EL (cell line): ENCODE results near the gene USP5.
"Not testable (repeated sequence)": the region's sequence is repeated elsewhere in the genome, so short reads cannot be mapped to it uniquely, and the experiment has no call there.

Experiments used
- DNase-seq: peaks from one replicate; pipeline ENCODE4 v3.0.0-alpha.2; 2016

USP5 gene

DNA sequence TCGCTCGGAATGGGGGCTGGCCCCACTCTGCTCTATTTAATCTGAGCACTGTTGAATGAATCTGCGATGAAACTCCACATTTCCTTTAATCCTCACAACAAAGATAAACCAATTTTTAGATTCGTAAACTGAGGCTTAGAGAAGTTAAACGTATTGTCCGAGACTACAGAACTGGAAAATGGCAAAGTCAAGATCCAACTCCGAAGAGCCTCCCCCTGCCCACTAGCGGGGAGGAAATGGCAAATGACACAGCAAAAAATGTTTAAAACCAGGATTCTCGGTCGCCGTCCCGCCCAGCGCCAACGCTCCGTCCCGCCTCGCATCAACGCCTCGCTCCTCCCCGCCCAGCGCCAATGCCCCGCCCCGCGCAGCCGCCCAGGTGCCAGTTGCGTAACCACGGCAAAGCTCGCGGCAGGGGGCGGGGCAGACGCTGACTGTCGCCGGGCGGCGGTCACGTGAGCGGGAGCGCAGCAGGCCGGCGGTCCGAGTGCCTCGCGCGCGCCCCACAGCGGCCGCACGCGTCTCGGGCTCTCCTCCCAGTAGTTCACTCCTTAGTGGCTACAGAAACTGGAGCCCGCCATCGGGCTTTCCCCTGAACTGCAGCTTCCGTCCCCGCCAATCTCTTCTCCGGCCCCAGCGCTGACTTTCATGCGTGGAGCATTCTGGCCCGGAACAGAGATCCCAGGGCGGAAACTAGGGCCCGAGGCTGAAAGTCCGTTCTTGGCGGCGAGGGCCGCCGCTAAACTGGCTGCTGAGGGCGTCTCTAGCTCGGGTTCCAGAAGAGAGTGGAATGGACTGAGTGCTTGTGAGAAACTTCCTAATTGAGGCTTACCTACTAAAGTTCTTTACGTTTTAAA, 39.1 kb downstream of the USP5 start:
- DNase-seq, result peak; percentile 96

DNA sequence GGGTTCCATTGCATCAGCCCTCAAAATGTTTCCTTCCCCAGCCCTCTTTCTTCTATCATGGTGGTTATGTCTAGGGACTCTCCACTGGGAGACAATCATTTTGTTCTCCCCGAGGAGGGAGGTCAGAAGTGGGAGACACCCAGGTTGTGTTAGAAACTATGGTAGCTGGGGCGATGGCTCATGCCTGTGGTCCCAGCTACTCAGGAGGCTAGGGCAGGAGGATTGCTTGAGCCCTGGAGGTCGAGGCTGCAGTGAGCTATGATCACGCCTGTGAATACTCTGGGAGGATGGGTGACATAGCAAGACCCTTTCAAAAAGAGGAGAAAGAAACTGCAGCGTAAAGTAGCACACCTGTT, 39.7 kb downstream of the USP5 start:
- no peak for DNase-seq

DNA sequence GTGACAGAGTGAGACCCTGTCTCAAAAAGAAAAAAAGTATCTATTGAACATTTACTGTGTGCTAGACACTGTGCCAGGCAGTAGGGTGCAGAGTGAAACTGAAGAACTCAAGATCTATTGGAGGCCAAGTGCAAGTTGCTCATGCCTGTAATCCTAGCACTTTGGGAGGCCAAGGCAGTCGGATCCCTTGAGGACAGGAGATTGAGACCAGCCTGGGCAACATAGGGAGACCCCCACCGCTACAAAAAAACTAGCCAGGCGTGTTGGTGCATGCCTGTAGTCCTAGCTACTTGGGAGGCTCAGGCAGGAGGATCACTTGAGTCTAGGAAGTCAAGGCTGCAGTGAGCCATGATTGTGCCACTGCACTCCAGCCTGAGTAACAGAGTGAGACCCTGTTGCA, 40.7 kb downstream of the USP5 start:
- DNase-seq, result not testable (repeated sequence)

- DNase-seq, result no peak
Measured at GRCh38 chr12:6894321-6894720, 42.4 kb downstream of the USP5 start.

GRCh38 chr12:6896846-6897435, 45.0 kb downstream of the USP5 start:
- no peak for DNase-seq

GRCh38 chr12:6899427-6899826, 47.5 kb downstream of the USP5 start:
- no peak for DNase-seq

GRCh38 chr12:6899837-6900519, 48.0 kb downstream of the USP5 start:
- DNase-seq, result no peak

GRCh38 chr12:6902448-6902847, 50.5 kb downstream of the USP5 start:
- DNase-seq, result no peak

DNA sequence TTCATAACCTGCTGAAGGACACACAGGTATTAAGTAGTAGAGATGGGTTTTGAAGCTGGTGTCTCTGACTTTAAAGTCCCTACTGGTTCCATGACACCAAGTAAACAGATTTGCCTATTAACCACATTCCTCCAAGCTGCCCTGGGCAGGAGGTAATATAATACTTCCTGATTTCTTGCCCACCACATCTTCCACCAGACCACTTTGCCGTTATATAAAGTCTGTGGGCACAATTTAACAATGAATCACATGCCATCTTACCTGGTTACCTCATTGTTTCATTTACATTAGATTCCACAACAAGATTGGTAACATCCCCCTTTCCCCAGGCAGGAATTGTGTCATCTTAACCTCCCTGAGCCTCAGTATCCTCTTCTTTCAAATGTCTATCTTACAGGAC, 51.8 kb downstream of the USP5 start:
- no peak for DNase-seq

GRCh38 chr12:6904280-6905276, 52.6 kb downstream of the USP5 start, which contains the start of gene LRRC23:
TSS of gene LRRC23 (plus strand) at chr12:6904822. CDS start at chr12:6905634, 812 bp downstream.
- DNase-seq, result peak; percentile 97

DNA sequence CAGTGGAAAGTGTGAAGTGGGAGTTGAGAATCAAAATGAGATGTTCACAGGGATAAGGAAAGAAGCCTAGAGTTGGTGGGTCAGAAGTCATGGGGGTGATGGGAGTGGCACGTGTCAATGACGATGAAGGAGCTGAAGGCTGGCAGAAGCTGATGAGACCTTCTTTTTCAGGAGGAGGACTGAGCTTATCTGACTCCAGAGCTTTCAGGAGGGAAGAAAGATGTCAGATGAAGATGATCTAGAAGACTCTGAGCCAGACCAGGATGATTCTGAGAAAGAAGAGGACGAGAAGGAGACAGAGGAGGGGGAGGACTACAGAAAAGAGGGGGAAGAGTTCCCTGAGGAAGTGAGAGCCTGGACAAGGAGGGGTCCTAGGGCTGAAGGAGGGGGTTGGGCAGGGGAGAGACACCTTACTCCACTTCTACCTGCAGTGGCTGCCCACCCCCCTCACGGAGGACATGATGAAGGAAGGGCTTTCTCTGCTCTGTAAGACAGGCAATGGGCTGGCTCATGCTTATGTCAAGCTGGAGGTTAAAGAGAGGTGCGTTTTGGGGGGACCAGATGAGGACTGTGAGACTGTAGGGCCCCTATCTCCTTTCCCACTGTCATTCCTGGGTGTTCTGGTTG, 53.6 kb downstream of the USP5 start:
- no peak for DNase-seq

DNA sequence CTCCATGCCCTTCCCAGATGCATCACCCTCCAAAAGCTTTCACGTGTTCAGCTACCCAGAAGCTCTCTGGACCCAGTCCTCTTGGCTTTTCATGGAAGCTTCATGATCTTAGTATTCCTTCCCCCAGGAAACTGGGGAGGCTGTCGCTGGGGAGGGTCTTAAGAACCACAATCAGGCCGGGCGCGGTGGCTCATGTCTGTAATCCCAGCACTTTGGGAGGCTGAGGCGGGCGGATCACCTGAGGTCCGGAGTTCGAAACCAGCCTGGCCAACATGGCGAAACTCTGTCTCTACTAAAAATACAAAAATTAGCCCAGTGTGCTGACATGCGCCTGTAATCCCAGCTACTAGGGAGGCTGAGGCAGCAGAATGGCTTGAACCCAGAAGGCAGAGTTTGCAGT, 56.2 kb downstream of the USP5 start:
- not testable (repeated sequence) for DNase-seq

GRCh38 chr12:6909421-6910145, 57.6 kb downstream of the USP5 start:
- no peak for DNase-seq

GRCh38 chr12:6912164-6912935, 60.4 kb downstream of the USP5 start:
- no peak for DNase-seq

- DNase-seq, result peak; percentile 81
Measured at GRCh38 chr12:6914246-6914946, 62.4 kb downstream of the USP5 start, which contains the start of gene ENO2. TSS of gene ENO2 (plus strand) at chr12:6914580. CDS start at chr12:6915833, 1,253 bp downstream.

DNA sequence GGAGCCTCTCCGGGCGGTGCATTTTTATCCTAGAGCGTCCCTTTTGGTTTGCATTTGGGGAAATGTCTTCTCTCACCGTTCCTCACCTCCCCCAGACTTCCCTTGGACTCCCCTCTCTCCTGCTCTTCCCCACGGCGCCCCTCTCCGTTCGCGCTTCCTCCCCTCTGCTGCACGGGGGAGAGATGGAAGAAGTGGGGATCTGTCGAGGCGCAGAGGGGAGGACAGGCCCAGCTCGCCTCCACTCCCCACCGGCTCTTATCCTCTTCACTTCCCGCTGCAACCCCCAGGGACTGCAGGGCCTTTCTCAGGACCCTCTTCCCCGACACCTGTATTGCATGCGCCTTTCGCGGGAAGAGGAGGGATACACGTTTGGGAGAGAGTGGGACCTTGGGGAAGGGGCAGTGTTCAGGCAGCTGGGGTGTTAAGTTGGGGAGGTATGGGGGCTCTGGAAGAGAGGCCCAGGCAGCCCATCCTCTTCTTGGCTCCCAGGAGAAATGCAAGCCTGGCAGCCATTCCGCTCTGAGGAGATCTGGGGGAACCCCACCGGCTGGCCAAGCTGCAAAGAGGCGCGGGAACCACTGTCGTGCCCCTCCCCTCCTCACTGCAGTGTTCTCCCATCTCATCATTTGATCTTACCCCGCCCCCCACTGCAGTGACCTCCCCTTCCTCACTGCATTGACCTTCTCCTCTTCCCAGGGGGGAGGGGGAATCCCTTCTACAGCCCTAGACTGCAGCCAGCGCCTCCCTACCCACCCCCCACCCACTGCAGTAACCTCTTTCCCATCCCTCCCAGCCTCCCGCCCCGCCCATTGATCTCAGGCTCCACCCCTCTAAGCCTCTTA, 63.2 kb downstream of the USP5 start:
- DNase-seq, result peak; percentile 64

- DNase-seq, result no peak
Measured at GRCh38 chr12:6915789-6916285, 63.9 kb downstream of the USP5 start.
